ENCODE measurements around the gene PCLAF. TPM values are rescaled to one million over a fixed set of nuclear protein-coding genes. Genes with fewer than 3 reads are reported as not detected.

PCLAF gene
- total and polyA plus RNA-seq, 2 of the 4 experiments (the other 2 are of a cell fraction), result 12.9 to 60.5 TPM

DNA sequence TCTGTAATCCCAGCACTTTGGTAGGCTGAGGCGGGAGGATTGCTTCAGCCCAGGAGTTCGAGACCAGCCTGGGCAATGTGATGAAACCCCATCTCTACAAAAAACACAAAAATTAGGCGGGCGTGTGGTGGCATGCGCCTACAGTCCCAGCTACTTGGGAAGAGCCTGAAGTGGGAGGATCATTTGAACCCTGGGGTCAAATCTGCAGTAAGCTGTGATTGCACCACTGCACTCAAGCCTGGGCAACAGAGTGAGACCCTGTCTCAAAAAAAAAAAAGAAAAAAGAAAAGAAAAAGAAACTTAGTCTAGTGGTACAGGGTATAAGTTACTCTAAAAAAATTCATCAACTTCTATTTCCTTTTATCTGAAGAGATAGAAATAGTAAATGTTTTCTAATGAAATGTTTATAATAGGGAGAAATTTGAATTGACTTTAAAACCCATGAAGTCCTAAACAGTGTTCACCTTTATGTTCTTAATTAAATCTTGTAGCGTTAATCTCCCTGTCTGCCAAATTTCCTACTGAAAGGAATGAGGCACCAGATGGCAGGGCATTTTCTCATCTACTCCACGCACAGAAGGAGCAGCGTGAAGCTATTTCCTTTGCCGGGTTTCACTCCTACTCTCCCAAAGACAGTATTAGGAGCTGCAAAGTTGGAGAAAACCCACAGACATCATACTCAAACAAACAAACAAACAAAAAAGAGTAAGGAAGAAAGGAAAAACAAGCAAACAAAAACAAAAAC is 1.9 kb downstream of the PCLAF start:
- H3K4me1 ChIP-seq (ENCODE audit: control insufficient read depth, insufficient read depth, low read length), result peaks cover 2% of the 10 kb centered on the region
- intact Hi-C loops (cut with micrococcal nuclease) (no loop called here), dilution Hi-C loops (cut with HindIII; ENCODE audit: low sequenced_read_pairs, unreplicated experiment) (no loop called here), in situ Hi-C loops (cut with MboI; ENCODE audit: low sequenced_read_pairs) (no loop called here)
- H3K23ac ChIP-seq (ENCODE audit: low read depth, low read length), result peak overlapping the region; percentile 20; the same call in 1 of the 2 replicates
- H2AK5ac ChIP-seq (ENCODE audit: low read depth, low read length), result peak overlapping the region; percentile 69
- no peak overlapping the region; the same call in 2 of the 3 replicates for H2BK15ac ChIP-seq (ENCODE audit: low read depth, low read length)
- no TSS peak for BruUV-seq (replicated peaks)
- H4K20me1 ChIP-seq (ENCODE audit: insufficient read depth, low read length), result no peaks in the 10 kb centered on the region
- H4K8ac ChIP-seq (ENCODE audit: low read depth in 2 of 2, low read length in 2 of 2), result peak overlapping the region in 1 of 2 experiments; percentile 69; a peak in 2 of 4 replicates
- H3K79me1 ChIP-seq (ENCODE audit: low read depth in 1 of 2, low read length in 2 of 2), result peaks cover 0 to 24% of the 10 kb centered on the region in 2 experiments; a peak in 2 of 4 replicates
- H2BK120ac ChIP-seq (ENCODE audit: low read depth, low read length), result peak overlapping the region; percentile 61; the same call in 1 of the 2 replicates
- H4K91ac ChIP-seq (ENCODE audit: insufficient read depth, low read depth, low read length), result no peak overlapping the region
- no peaks in the 10 kb centered on the region for H3K27me3 ChIP-seq (ENCODE audit: control insufficient read depth, insufficient read depth, low read length)
- TF ChIP-seq MAZ (IDR thresholded peaks at IDR 0.05; ENCODE audit: borderline replicate concordance, low read depth, low read length), result no peak
- ATAC-seq (ENCODE audit: low read depth) (no peak), DNase-seq (no peak)
- H2BK5ac ChIP-seq (ENCODE audit: low read depth, low read length, poor library complexity, severe bottlenecking), result peak overlapping the region; percentile 59
- WGBS, 2 experiments (ENCODE audit: extremely low coverage in 2 of 2, insufficient read length in 1 of 2), result no CpG with 5 or more reads among the region's 9 CpGs
- H2AFZ ChIP-seq (replicated peaks; ENCODE audit: low read length, poor library complexity), result no peak overlapping the region
- 0 out of 2 replicates have a peak overlapping the region, but pooled peaks have one; percentile 65 for H3K14ac ChIP-seq (replicated peaks; ENCODE audit: low read depth, low read length)
- POLR2A ChIA-PET (ENCODE audit: unreplicated experiment), result no interaction called here
- peak overlapping the region; percentile 60 for H2AK9ac ChIP-seq (replicated peaks; ENCODE audit: low read depth, low read length, poor library complexity)
- H3K18ac ChIP-seq (ENCODE audit: low read depth, low read length), result no peak overlapping the region
- CTCF ChIA-PET, result no interaction called here
- H3K36me3 ChIP-seq (ENCODE audit: control insufficient read depth, insufficient read depth, low read length), result no peaks in the 10 kb centered on the region
- H3K9me3 ChIP-seq (ENCODE audit: control insufficient read depth, insufficient read depth, low read length), result no peaks in the 10 kb centered on the region
- H3K4me3 ChIP-seq (ENCODE audit: insufficient read depth, low read depth, low read length), result no peak overlapping the region
- H3K9me1 ChIP-seq (ENCODE audit: insufficient read depth, low read length), result 0 out of 2 replicates have a peak, but pooled peaks cover 2% of the 10 kb centered on the region
- H3K4ac ChIP-seq (ENCODE audit: low read depth, low read length), result peak overlapping the region; percentile 64; the same call in 1 of the 2 replicates
- peak overlapping the region; percentile 59; the same call in 1 of the 2 replicates for H3K27ac ChIP-seq (ENCODE audit: insufficient read depth, low read length)
- peak overlapping the region; percentile 40 for H2BK20ac ChIP-seq (ENCODE audit: low read depth, low read length)
- H3K56ac ChIP-seq (ENCODE audit: extremely low read depth, insufficient read depth, low read length), result no peak overlapping the region
- no peak overlapping the region; the same call in 1 of the 2 replicates for H4K5ac ChIP-seq (ENCODE audit: low read depth, low read length)
- no peak overlapping the region for H3K9ac ChIP-seq (ENCODE audit: low read depth, low read length)
- H3K4me2 ChIP-seq (ENCODE audit: low read depth, low read length), result peak overlapping the region; percentile 36; the same call in 1 of the 2 replicates
